Naive B cell (primary cell): ENCODE results near the gene ACVRL1. TPM values are rescaled to one million over a fixed set of nuclear protein-coding genes. Genes with fewer than 3 reads are reported as not detected.

Source experiments
- ATAC-seq, 2 donors: fragments of 150-1000 bp; cut with Tn5 transposase; 2 replicates each; pipeline ENCODE4 v1.10.0; 2021; ENCODE audit warnings: low read depth in 2 of 2, mild to moderate bottlenecking in 2 of 2, moderate library complexity in 2 of 2
- DNase-seq: peaks from one replicate; pipeline ENCODE4 v3.0.0; 2022
- H3K27ac Mint-ChIP-seq, 6 donors: one replicate each; pipeline ENCODE4 v1.8.0; 2020 to 2022; ENCODE audit warnings: mild to moderate bottlenecking in 6 of 6, mixed read lengths in 6 of 6, moderate library complexity in 5 of 6, inconsistent platforms in 2 of 6
- H3K27me3 Mint-ChIP-seq, 3 donors: one replicate each; pipeline ENCODE4 v1.8.0; 2021 to 2022; ENCODE audit warnings: mixed read lengths in 3 of 3, mild to moderate bottlenecking in 1 of 3
- H3K36me3 Mint-ChIP-seq, 2 donors: one replicate each; pipeline ENCODE4 v1.8.0; 2020 to 2022; ENCODE audit warnings: mixed read lengths in 2 of 2, inconsistent platforms in 1 of 2, mild to moderate bottlenecking in 1 of 2
- H3K4me1 Mint-ChIP-seq, 3 donors: one replicate each; pipeline ENCODE4 v1.8.0; 2020 to 2022; ENCODE audit warnings: mixed read lengths in 3 of 3, inconsistent platforms in 1 of 3, mild to moderate bottlenecking in 1 of 3, moderate library complexity in 1 of 3
- H3K4me3 Mint-ChIP-seq, 8 donors: one replicate each; pipeline ENCODE4 v1.8.0; 2020 to 2022; ENCODE audit warnings: mild to moderate bottlenecking in 8 of 8, mixed read lengths in 8 of 8, moderate library complexity in 8 of 8, inconsistent platforms in 2 of 8
- H3K9me3 Mint-ChIP-seq, 7 donors: one replicate each; pipeline ENCODE4 v1.8.0; 2020 to 2022; ENCODE audit warnings: mixed read lengths in 7 of 7, mild to moderate bottlenecking in 5 of 7, inconsistent platforms in 2 of 7, moderate library complexity in 1 of 7
- polyA plus RNA-seq, 6 donors: library from polyadenylated mRNA; unstranded; fragments of 300-500 nt; fragmentation: Illumina TruSeq; gene quantifications; one replicate each; pipeline ENCODE4 v1.2.3, GENCODE V29; 2021; ENCODE audit warnings: low read depth in 6 of 6

ACVRL1 gene
- polyA plus RNA-seq, 6 donors from 2014 or later = not detected

- peaks cover 32 to 75% (median 74%) of the 10 kb centered on the region in 3 donors for H3K27me3 Mint-ChIP-seq
Observed at GRCh38 chr12:51908876-51909592, 1.7 kb downstream of the ACVRL1 start.

GRCh38 chr12:51910168-51910567 is 2.9 kb downstream of the ACVRL1 start:
- peaks cover 6 to 11% (median 8%) of the 10 kb centered on the region in 3 donors for H3K4me1 Mint-ChIP-seq
- H3K36me3 Mint-ChIP-seq = peaks cover 0 to 8% of the 10 kb centered on the region in 2 donors
- H3K4me3 Mint-ChIP-seq = no peak overlapping the region
- ATAC-seq = no peak
- DNase-seq = no peak
- peak overlapping the region in 2 of 6 donors; percentile 30 to 76 for H3K27ac Mint-ChIP-seq
- H3K9me3 Mint-ChIP-seq = no peaks in the 10 kb centered on the region
- H3K27me3 Mint-ChIP-seq = peaks cover 28 to 77% (median 75%) of the 10 kb centered on the region in 3 donors

More at GRCh38 chr12:51908876-51909592, 1.7 kb downstream of the ACVRL1 start:
- H3K36me3 Mint-ChIP-seq = peaks cover 0 to 8% of the 10 kb centered on the region in 2 donors
- no peaks in the 10 kb centered on the region for H3K9me3 Mint-ChIP-seq
- no peak overlapping the region for H3K4me3 Mint-ChIP-seq
- H3K27ac Mint-ChIP-seq = no peak overlapping the region
- DNase-seq (no peak), ATAC-seq (no peak)
- H3K4me1 Mint-ChIP-seq = peaks cover 6 to 11% (median 8%) of the 10 kb centered on the region in 3 donors

- no peaks in the 10 kb centered on the region for H3K9me3 Mint-ChIP-seq
- H3K36me3 Mint-ChIP-seq = peaks cover 0 to 8% of the 10 kb centered on the region in 2 donors
- no peak overlapping the region for H3K27ac Mint-ChIP-seq
- DNase-seq = no peak
- peaks cover 6 to 11% (median 8%) of the 10 kb centered on the region in 3 donors for H3K4me1 Mint-ChIP-seq
- ATAC-seq = no peak
- H3K4me3 Mint-ChIP-seq = no peak overlapping the region
- peaks cover 24 to 77% (median 70%) of the 10 kb centered on the region in 3 donors for H3K27me3 Mint-ChIP-seq
Observed at GRCh38 chr12:51910691-51911090, 3.4 kb downstream of the ACVRL1 start.

GRCh38 chr12:51911307-51911706 is 4.0 kb downstream of the ACVRL1 start:
- H3K9me3 Mint-ChIP-seq = no peaks in the 10 kb centered on the region
- H3K36me3 Mint-ChIP-seq = peaks cover 0 to 8% of the 10 kb centered on the region in 2 donors
- H3K27ac Mint-ChIP-seq = peak overlapping the region in 1 of 6 donors; percentile 44
- no peak for ATAC-seq
- peaks cover 6 to 11% (median 8%) of the 10 kb centered on the region in 3 donors for H3K4me1 Mint-ChIP-seq
- H3K27me3 Mint-ChIP-seq = peaks cover 20 to 73% (median 64%) of the 10 kb centered on the region in 3 donors
- DNase-seq = no peak
- no peak overlapping the region for H3K4me3 Mint-ChIP-seq

- Mint-ChIP-seq H3K27ac (peak overlapping the region in 1 of 6 donors; percentile 44), H3K27me3 (peaks cover 18 to 69% (median 60%) of the 10 kb centered on the region in 3 donors), H3K4me1 (peaks cover 6 to 11% (median 8%) of the 10 kb centered on the region in 3 donors), H3K4me3 (no peak overlapping the region), H3K36me3 (peaks cover 0 to 8% of the 10 kb centered on the region in 2 donors), H3K9me3 (no peaks in the 10 kb centered on the region)
- ATAC-seq (no peak), DNase-seq (no peak)
Observed at GRCh38 chr12:51911788-51912711, 4.7 kb downstream of the ACVRL1 start.

- DNase-seq = no peak
- H3K4me3 Mint-ChIP-seq = no peak overlapping the region
- no peak for ATAC-seq
- H3K4me1 Mint-ChIP-seq = peaks cover 0 to 11% (median 8%) of the 10 kb centered on the region in 3 donors
- peaks cover 0 to 5% of the 10 kb centered on the region in 2 donors for H3K36me3 Mint-ChIP-seq
- H3K9me3 Mint-ChIP-seq = no peaks in the 10 kb centered on the region
- H3K27me3 Mint-ChIP-seq = peaks cover 11 to 61% (median 52%) of the 10 kb centered on the region in 3 donors
- H3K27ac Mint-ChIP-seq = no peak overlapping the region
Observed at GRCh38 chr12:51913071-51914033, 6.0 kb downstream of the ACVRL1 start.

GRCh38 chr12:51914034-51914923 is 7.0 kb downstream of the ACVRL1 start:
- Mint-ChIP-seq H3K27me3 (peaks cover 5 to 52% (median 44%) of the 10 kb centered on the region in 3 donors), H3K4me1 (peaks cover 0 to 11% (median 8%) of the 10 kb centered on the region in 3 donors), H3K9me3 (no peaks in the 10 kb centered on the region), H3K27ac (peak overlapping the region in 1 of 6 donors; percentile 37), H3K36me3 (no peaks in the 10 kb centered on the region), H3K4me3 (peak overlapping the region in 1 of 8 donors; percentile 35)
- DNase-seq = no peak
- ATAC-seq = no peak

- no peak for ATAC-seq
- no peaks in the 10 kb centered on the region for H3K36me3 Mint-ChIP-seq
- no peak overlapping the region for H3K27ac Mint-ChIP-seq
- H3K9me3 Mint-ChIP-seq = no peaks in the 10 kb centered on the region
- peaks cover 0 to 47% (median 36%) of the 10 kb centered on the region in 3 donors for H3K27me3 Mint-ChIP-seq
- DNase-seq = no peak
- peak overlapping the region in 1 of 8 donors; percentile 29 for H3K4me3 Mint-ChIP-seq
- H3K4me1 Mint-ChIP-seq = peaks cover 0 to 11% (median 8%) of the 10 kb centered on the region in 3 donors
Observed at GRCh38 chr12:51915003-51915625, 7.8 kb downstream of the ACVRL1 start.

GRCh38 chr12:51915951-51916350 is 8.6 kb downstream of the ACVRL1 start:
- peaks cover 0 to 11% (median 8%) of the 10 kb centered on the region in 3 donors for H3K4me1 Mint-ChIP-seq
- no peak overlapping the region for H3K27ac Mint-ChIP-seq
- H3K4me3 Mint-ChIP-seq = no peak overlapping the region
- H3K36me3 Mint-ChIP-seq = no peaks in the 10 kb centered on the region
- DNase-seq (no peak), ATAC-seq (no peak)
- no peaks in the 10 kb centered on the region for H3K9me3 Mint-ChIP-seq
- H3K27me3 Mint-ChIP-seq = peaks cover 0 to 38% (median 27%) of the 10 kb centered on the region in 3 donors

- Mint-ChIP-seq H3K27ac (peak overlapping the region in 1 of 6 donors; percentile 58), H3K4me1 (peaks cover 2 to 7% (median 3%) of the 10 kb centered on the region in 3 donors), H3K27me3 (peaks cover 0 to 27% (median 15%) of the 10 kb centered on the region in 3 donors)
Observed at GRCh38 chr12:51917041-51917590, 9.8 kb downstream of the ACVRL1 start.

GRCh38 chr12:51917746-51918453 is 10.6 kb downstream of the ACVRL1 start:
- H3K4me1 Mint-ChIP-seq = peaks cover 7 to 8% (median 7%) of the 10 kb centered on the region in 3 donors
- H3K9me3 Mint-ChIP-seq = no peaks in the 10 kb centered on the region
- H3K36me3 Mint-ChIP-seq = no peaks in the 10 kb centered on the region
- no peak overlapping the region for H3K4me3 Mint-ChIP-seq
- no peak overlapping the region for H3K27ac Mint-ChIP-seq
- ATAC-seq (no peak), DNase-seq (no peak)
- peaks cover 0 to 19% (median 8%) of the 10 kb centered on the region in 3 donors for H3K27me3 Mint-ChIP-seq

More at GRCh38 chr12:51917041-51917590, 9.8 kb downstream of the ACVRL1 start:
- Mint-ChIP-seq H3K9me3 (no peaks in the 10 kb centered on the region), H3K4me3 (no peak overlapping the region), H3K36me3 (no peaks in the 10 kb centered on the region)
- DNase-seq (no peak), ATAC-seq (no peak)
